GM23338 (cell line): ENCODE data around the gene NCOA7.

Experiments used
- CREB1 ChIP-seq: fragments of 250-450 bp; sonication (Bioruptor Pico); IDR thresholded peaks from 2 replicates; pipeline ENCODE4 v1.5.0; 2020; ENCODE audit warnings: low read depth, mild to moderate bottlenecking, moderate library complexity
- EZH2 ChIP-seq: fragments of 200-600 bp; sonication (generic); IDR thresholded peaks from one replicate; pipeline ENCODE4 v1.8.0; 2017; ENCODE audit warnings: antibody characterized with exemption, mild to moderate bottlenecking, low read depth; ENCODE audit not compliant: unreplicated experiment
- EZH2phosphoT487 ChIP-seq: fragments of 200-600 bp; sonication (generic); IDR thresholded peaks from one replicate; pipeline ENCODE4 v1.8.1; 2018; ENCODE audit warnings: antibody characterized with exemption; ENCODE audit not compliant: unreplicated experiment
- JUNB ChIP-seq: IDR thresholded peaks from one replicate; pipeline ENCODE4 v1.6.1; 2016; ENCODE audit warnings: antibody characterized with exemption; ENCODE audit not compliant: unreplicated experiment
- NANOG ChIP-seq: IDR thresholded peaks from 2 replicates; pipeline ENCODE4 v1.6.1; 2016; ENCODE audit warnings: antibody characterized with exemption, borderline replicate concordance
- POLR2AphosphoS5 ChIP-seq: IDR thresholded peaks from 2 replicates; pipeline ENCODE4 v1.6.1; 2016; ENCODE audit warnings: antibody characterized with exemption, low read depth
- STAT1 ChIP-seq: IDR thresholded peaks from one replicate; pipeline ENCODE4 v1.6.1; 2016; ENCODE audit warnings: antibody characterized with exemption; ENCODE audit not compliant: unreplicated experiment
- ZNF114 ChIP-seq: fragments of 250-450 bp; sonication (Bioruptor Pico); IDR thresholded peaks from 2 replicates; pipeline ENCODE4 v1.5.0; 2020; ENCODE audit warnings: mild to moderate bottlenecking, moderate library complexity
- TF ChIP-seq, protein P1 (sequence below), 2 experiments: fragments of 200-600 bp in 1 of 2; sonication (generic) in 1 of 2; conservative IDR thresholded peaks; 2 replicates each; pipeline versions ENCODE4 v1.5.1 to v1.6.1; 2016 to 2017; ENCODE audit warnings: antibody characterized with exemption in 2 of 2, low read depth in 2 of 2, mild to moderate bottlenecking in 2 of 2, moderate library complexity in 1 of 2
- TF ChIP-seq, protein P2 (sequence below): IDR thresholded peaks from one replicate; pipeline ENCODE4 v1.6.1; 2018; ENCODE audit warnings: antibody characterized with exemption; ENCODE audit not compliant: unreplicated experiment
- TF ChIP-seq, protein P3 (sequence below): IDR thresholded peaks from 2 replicates; pipeline ENCODE4 v1.6.1; 2016; ENCODE audit warnings: antibody characterized with exemption
- TF ChIP-seq, protein P4 (sequence below): fragments of 250-450 bp; sonication (Bioruptor Pico); IDR thresholded peaks from 2 replicates; pipeline ENCODE4 v1.5.0; 2020; ENCODE audit warnings: mild to moderate bottlenecking, moderate library complexity

DNA sequence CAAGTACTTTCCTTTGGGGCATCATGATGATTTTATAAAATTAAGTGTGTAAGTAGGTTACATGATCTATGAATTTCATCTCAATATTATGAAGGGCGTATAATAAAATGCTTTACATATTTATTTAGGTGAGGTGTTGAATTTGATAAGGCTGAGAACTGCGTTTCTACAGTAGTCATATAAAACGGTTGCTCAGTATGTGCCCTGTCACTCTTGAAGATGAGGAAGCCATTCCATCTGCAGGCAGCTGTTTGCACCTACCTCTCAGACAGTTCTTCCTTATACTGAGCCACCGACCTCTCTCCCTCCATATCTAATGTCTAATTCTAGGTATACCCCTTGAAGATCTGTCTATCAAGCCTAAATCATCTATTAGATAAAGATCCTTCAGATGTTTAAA, 16.1 kb downstream of the NCOA7 start:
- TF ChIP-seq, protein P1, sequence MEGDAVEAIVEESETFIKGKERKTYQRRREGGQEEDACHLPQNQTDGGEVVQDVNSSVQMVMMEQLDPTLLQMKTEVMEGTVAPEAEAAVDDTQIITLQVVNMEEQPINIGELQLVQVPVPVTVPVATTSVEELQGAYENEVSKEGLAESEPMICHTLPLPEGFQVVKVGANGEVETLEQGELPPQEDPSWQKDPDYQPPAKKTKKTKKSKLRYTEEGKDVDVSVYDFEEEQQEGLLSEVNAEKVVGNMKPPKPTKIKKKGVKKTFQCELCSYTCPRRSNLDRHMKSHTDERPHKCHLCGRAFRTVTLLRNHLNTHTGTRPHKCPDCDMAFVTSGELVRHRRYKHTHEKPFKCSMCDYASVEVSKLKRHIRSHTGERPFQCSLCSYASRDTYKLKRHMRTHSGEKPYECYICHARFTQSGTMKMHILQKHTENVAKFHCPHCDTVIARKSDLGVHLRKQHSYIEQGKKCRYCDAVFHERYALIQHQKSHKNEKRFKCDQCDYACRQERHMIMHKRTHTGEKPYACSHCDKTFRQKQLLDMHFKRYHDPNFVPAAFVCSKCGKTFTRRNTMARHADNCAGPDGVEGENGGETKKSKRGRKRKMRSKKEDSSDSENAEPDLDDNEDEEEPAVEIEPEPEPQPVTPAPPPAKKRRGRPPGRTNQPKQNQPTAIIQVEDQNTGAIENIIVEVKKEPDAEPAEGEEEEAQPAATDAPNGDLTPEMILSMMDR (conservative IDR thresholded peaks at IDR 0.05; ENCODE audit: low read depth in 2 of 2), result no peak
- TF ChIP-seq, protein P2, sequence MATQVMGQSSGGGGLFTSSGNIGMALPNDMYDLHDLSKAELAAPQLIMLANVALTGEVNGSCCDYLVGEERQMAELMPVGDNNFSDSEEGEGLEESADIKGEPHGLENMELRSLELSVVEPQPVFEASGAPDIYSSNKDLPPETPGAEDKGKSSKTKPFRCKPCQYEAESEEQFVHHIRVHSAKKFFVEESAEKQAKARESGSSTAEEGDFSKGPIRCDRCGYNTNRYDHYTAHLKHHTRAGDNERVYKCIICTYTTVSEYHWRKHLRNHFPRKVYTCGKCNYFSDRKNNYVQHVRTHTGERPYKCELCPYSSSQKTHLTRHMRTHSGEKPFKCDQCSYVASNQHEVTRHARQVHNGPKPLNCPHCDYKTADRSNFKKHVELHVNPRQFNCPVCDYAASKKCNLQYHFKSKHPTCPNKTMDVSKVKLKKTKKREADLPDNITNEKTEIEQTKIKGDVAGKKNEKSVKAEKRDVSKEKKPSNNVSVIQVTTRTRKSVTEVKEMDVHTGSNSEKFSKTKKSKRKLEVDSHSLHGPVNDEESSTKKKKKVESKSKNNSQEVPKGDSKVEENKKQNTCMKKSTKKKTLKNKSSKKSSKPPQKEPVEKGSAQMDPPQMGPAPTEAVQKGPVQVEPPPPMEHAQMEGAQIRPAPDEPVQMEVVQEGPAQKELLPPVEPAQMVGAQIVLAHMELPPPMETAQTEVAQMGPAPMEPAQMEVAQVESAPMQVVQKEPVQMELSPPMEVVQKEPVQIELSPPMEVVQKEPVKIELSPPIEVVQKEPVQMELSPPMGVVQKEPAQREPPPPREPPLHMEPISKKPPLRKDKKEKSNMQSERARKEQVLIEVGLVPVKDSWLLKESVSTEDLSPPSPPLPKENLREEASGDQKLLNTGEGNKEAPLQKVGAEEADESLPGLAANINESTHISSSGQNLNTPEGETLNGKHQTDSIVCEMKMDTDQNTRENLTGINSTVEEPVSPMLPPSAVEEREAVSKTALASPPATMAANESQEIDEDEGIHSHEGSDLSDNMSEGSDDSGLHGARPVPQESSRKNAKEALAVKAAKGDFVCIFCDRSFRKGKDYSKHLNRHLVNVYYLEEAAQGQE, result no peak
- TF ChIP-seq JUNB (no peak), EZH2 (no peak), POLR2AphosphoS5 (no peak), CREB1 (CRISPR knock-in tag) (no peak), NANOG (no peak), EZH2phosphoT487 (no peak), ZNF114 (no peak), STAT1 (no peak)
- TF ChIP-seq, protein P3, sequence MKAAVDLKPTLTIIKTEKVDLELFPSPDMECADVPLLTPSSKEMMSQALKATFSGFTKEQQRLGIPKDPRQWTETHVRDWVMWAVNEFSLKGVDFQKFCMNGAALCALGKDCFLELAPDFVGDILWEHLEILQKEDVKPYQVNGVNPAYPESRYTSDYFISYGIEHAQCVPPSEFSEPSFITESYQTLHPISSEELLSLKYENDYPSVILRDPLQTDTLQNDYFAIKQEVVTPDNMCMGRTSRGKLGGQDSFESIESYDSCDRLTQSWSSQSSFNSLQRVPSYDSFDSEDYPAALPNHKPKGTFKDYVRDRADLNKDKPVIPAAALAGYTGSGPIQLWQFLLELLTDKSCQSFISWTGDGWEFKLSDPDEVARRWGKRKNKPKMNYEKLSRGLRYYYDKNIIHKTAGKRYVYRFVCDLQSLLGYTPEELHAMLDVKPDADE, result no peak
- TF ChIP-seq, protein P4, sequence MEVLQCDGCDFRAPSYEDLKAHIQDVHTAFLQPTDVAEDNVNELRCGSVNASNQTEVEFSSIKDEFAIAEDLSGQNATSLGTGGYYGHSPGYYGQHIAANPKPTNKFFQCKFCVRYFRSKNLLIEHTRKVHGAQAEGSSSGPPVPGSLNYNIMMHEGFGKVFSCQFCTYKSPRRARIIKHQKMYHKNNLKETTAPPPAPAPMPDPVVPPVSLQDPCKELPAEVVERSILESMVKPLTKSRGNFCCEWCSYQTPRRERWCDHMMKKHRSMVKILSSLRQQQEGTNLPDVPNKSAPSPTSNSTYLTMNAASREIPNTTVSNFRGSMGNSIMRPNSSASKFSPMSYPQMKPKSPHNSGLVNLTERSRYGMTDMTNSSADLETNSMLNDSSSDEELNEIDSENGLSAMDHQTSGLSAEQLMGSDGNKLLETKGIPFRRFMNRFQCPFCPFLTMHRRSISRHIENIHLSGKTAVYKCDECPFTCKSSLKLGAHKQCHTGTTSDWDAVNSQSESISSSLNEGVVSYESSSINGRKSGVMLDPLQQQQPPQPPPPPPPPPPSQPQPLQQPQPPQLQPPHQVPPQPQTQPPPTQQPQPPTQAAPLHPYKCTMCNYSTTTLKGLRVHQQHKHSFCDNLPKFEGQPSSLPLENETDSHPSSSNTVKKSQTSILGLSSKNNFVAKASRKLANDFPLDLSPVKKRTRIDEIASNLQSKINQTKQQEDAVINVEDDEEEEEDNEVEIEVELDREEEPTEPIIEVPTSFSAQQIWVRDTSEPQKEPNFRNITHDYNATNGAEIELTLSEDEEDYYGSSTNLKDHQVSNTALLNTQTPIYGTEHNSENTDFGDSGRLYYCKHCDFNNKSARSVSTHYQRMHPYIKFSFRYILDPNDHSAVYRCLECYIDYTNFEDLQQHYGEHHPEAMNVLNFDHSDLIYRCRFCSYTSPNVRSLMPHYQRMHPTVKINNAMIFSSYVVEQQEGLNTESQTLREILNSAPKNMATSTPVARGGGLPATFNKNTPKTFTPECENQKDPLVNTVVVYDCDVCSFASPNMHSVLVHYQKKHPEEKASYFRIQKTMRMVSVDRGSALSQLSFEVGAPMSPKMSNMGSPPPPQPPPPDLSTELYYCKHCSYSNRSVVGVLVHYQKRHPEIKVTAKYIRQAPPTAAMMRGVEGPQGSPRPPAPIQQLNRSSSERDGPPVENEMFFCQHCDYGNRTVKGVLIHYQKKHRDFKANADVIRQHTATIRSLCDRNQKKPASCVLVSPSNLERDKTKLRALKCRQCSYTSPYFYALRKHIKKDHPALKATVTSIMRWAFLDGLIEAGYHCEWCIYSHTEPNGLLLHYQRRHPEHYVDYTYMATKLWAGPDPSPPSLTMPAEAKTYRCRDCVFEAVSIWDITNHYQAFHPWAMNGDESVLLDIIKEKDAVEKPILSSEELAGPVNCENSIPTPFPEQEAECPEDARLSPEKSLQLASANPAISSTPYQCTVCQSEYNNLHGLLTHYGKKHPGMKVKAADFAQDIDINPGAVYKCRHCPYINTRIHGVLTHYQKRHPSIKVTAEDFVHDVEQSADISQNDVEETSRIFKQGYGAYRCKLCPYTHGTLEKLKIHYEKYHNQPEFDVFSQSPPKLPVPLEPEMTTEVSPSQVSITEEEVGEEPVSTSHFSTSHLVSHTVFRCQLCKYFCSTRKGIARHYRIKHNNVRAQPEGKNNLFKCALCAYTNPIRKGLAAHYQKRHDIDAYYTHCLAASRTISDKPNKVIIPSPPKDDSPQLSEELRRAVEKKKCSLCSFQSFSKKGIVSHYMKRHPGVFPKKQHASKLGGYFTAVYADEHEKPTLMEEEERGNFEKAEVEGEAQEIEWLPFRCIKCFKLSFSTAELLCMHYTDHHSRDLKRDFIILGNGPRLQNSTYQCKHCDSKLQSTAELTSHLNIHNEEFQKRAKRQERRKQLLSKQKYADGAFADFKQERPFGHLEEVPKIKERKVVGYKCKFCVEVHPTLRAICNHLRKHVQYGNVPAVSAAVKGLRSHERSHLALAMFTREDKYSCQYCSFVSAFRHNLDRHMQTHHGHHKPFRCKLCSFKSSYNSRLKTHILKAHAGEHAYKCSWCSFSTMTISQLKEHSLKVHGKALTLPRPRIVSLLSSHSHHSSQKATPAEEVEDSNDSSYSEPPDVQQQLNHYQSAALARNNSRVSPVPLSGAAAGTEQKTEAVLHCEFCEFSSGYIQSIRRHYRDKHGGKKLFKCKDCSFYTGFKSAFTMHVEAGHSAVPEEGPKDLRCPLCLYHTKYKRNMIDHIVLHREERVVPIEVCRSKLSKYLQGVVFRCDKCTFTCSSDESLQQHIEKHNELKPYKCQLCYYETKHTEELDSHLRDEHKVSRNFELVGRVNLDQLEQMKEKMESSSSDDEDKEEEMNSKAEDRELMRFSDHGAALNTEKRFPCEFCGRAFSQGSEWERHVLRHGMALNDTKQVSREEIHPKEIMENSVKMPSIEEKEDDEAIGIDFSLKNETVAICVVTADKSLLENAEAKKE (CRISPR knock-in tag), result no peak
